HG03378 (cell line): ENCODE results near the gene KCNQ1.

Experiments used
- ATAC-seq: cut with Tn5 transposase; IDR thresholded peaks from one replicate; pipeline ENCODE4 v1.9.1; 2021; ENCODE audit warnings: mild to moderate bottlenecking, moderate library complexity; ENCODE audit not compliant: unreplicated experiment

KCNQ1 gene

DNA sequence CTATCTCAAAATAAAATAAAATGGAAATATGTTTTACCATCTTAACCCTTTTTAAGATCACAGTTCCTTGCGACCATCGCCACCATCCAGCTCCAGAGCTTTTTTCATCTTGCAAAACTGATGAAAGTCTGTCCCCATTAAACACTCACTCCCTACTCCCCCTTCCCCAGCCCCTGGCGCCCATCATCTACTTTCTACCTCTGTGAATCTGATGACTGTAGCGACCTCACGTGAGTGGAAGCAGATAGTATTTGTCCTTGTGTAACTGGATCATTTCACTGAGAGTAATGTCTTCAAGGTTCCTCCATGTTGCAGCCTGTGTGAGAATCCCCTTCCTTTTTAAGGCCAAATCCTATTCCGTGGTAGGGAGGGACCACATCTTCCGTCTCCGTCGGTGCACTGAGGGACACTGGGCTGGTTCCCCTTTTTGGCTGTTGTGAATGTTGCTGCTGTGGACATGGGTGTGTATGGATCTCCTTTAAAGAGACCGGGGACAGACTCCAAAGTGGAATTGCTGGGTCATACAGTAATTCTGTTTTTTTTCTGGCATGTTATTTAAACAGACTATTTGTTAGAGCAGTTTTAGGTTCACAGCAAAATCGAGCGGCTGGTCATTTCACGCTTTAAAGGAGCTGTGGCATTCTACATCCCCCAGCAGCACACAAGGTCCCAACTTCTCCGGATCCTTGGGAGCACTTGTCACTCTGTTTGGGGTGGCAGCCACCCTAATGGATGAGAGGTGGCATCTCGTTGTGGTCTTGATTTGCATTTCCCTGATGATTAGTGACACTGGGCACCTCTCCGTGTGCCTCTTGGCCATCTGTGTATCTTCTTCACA, 120.0 kb downstream of the KCNQ1 start:
- no peak for ATAC-seq

DNA sequence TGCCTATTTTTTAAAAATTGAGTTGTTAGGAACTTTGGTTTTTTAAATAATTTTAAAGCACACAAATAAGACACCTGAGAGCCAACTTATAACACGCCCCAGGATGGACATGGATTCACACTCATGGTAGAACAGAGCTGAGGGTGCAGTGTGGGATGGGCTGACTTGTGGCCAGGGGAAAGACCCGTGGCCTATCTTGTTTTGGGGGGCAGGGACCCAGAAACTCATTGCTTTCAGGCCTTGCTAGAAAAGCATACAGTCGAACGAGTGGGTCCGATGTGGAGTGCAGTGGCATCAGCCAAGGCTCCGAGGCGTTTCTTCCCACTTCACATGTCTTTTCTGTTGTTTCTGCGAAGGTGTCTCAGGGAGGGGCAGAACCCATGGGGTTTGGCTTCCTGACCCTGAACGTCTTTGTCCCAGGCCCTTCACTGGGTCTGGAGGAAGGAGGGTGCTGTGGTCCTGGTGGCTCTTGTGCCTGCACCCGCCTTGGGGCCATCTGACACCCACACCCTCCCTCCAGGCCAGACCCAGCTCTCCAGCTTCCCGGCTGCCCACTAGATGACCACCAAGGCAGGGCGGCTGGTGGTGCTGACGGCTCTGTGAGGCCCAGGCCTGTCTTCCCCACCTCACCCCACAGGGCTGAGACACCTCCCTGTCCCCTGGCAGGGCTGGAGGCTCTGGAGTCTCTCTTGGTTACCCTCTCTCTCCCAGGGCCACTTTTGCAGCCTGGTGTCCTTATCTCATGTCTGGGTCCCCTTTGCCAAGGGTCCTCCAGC, 120.8 kb downstream of the KCNQ1 start:
- no peak for ATAC-seq

DNA sequence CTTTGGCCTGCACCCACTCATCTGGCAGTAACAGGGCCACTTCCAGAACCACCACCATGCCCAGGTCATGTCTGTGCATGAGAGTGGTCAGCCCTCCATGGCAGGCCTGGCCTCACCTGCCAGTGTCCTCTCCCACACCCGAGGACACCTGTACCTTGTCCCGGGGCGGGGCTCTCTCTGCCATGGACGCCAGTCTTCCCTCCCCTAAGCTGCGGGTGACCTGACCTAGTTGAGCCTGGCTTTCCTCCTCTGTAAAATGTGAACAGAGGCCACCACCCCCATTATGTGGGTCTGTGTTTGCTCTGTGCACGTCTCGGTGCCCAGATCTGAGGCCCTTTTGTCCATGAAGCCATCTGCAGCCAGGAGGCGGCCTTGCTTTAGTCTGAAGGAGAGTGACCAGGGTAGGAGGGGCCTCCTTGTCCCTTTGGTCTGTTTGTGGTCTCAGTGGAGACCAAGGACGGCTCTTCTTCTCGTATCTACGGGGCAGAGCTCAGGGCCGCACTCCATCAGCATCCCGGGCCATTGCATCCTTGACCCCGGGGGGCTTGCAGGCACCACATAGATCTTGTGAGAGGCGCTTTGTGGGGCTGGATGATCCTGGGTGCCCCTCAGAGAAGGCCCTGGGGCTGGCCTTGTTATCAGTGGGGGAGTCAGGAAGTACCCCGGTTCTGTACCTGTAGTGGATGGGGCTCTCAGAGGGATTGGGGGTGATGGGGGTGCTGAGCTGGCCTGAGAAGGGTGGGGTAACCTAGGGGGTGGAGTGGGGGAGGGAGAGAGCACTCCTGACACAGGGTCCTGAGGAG, 121.6 kb downstream of the KCNQ1 start:
- no peak for ATAC-seq

DNA sequence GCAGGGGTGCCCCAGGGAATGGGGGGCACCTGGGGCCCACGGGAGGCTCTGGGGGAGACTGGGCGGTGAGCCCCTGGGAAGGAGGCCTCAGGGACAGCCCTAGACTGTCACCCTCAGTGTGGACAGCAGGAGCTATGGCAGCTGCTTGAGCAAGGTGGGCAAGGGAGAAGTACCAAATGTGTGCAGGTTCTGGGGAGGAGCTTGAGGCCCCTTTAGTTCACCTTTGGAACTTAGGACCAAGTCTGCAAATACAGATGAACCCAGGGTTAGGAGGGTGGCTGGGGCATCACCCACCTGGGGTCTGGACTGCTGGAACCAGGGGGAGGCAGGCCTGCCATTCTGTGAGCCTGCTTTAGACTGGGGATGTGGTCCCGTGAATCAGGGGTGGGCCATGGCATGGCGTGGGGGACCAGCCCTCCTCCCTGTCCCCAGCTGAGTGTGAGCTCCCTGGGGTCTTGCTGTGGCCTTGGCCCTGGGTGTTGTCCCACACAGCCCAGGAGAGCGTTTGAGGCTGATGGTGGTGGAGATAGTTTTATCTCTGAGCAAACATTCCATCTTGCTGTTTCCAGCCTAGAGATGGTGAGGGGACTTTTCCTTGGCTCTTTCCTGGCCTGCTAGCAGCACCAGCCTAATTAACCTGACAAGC, 122.3 kb downstream of the KCNQ1 start:
- no peak for ATAC-seq

DNA sequence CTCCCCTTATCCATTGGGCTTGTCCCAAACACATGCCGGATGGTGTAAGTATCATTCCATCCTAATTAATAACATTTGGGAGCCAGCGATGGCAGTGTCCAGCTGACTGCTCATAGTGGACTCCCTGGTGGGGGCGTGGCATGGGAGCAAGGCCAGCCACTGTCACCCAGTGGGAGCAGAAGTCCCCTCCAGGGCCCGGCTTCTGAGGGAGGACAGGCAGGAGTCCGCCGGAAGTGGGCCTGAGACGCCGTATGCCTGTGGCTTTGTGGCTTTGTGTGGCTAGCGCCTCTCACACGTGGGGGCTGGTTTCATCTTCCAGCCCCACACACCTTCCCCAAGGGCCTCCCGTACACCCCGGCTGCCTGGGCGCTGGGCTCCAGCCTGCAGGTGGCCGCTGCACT, 124.5 kb downstream of the KCNQ1 start:
- ATAC-seq, result no peak

DNA sequence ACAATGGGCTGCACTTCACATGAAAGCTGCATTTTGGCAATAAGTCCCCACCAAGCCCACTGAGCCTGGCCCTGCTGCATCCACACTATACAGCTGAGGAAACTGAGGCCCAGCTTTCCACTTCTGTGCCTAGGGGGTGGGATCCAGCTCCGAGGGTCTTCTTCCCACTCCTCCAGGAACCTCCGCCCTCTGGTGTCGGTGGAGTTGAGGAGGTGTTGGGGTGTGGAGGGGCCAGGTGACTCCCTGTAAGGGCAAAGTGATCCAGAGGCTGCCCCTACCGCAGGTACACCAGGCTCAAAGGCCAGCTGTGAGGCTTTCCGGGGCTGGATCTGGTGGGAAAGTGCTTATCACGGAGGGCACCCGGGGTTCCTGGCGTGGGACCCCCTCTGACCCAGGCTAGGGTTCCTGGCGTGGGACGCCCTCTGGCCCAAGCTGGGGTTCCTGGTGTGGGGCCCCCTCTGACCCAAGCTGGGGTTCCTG, 125.0 kb downstream of the KCNQ1 start:
- ATAC-seq, result no peak

DNA sequence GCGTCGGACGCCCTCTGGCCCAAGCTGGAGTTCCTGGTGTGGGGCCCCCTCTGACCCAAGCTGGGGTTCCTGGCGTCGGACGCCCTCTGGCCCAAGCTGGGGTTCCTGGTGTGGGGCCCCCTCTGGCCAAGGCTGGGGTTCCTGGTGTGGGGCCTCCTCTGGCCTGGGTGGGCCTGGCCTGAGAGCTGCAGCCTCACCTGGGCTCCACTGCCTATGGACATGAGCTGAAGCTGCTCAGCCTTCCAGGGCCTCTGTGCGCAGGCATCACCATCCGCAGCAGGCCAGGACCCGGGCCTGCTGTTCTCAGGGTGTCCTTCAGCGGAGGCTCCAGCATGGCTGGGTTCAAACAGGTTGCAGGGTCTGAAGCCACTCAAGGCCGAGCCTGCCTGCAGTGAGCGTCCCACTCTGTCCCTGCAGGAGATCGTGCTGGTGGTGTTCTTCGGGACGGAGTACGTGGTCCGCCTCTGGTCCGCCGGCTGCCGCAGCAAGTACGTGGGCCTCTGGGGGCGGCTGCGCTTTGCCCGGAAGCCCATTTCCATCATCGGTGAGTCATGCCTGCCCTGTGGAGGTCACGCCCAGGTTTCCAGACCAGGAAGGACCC, 125.5 kb downstream of the KCNQ1 start:
- no peak for ATAC-seq

DNA sequence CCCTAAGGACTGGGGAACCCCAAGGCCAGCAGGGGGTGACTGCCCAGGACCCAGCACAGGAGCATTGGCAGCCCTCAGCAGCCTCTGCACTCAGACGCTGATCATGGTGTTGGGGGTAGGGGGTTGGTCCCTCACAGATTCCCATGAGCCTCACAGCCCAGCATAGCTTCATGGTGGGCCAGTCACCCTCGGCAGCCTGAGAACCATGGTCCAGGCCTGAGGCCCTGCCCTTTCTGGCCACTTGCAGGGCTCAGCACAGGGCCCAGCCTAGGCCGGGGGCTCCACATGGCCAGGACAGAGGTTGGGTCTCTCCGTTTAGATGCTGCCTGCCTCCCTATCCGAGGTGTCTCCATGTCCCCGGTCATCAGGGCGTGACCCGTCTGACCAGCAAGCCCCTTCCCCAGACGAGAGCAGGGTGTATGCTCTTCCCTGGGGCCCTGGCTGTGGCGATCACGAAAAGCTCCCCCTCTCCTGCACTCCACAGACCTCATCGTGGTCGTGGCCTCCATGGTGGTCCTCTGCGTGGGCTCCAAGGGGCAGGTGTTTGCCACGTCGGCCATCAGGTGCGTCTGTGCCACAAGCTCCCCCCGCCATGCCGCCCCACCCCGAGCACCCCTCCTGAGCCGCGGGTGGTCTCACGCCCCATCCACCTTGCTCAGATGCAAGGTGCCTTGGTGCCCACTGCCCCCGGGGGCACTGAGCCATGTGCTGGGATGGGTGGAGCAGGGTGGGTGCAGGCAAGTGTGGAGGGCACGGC, 126.2 kb downstream of the KCNQ1 start:
- no peak for ATAC-seq

DNA sequence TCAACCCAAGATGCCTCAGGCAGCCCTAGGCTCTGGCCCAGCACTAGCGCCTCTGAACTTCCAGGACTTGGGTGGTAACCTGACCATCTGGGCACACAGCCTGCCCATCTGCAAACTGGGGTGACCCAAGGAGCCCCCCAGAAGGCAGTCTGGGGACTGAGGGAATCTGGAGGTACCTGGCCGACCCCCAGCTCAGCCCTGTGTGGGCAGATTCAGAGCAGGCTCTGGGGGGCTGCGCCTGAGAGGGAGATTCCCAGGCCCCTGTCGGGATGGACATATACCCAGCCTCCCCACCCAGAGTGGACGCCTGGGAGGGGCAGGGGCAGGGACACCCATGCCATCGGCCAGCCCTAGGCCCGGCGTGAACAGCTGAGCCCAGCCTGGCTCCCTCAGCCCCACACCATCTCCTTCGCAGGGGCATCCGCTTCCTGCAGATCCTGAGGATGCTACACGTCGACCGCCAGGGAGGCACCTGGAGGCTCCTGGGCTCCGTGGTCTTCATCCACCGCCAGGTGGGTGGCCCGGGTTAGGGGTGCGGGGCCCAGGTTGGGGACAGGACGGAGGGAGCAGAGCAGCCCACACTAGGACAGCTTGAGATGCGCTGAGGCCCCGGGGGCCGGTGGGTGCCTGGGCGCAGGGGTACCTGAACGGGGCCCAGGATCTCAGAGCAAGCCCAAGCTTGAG, 126.9 kb downstream of the KCNQ1 start:
- ATAC-seq, result no peak

DNA sequence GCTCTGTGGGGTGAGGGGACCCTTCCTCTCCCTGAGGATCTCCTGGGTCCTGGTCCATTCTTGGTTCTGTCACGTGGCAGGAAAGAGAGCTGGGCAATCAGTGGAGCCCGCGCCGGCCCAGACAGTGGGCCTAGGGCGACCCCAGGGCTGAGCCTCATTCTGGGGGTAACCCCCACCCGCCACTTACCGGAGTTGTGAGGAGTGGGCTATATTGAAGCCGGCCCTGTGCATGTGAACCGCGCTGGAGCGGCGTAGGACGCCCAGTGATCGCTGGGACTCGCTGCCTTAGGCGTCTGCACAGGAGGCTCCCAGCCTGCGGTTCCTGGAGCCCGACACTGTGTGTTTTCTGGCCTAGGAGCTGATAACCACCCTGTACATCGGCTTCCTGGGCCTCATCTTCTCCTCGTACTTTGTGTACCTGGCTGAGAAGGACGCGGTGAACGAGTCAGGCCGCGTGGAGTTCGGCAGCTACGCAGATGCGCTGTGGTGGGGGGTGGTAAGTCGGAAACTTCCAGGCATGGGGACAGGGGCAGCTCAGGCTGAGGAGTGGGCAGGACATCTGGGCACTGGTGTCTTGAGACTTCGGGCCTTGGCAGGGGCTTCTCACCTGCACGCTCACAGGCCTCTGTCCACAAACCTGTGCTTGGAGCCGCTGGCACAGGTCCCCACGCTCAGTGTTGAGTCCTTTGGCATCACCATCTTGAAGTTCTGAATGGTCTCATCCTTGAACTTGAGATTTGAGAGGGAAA, 127.9 kb downstream of the KCNQ1 start:
- no peak for ATAC-seq

DNA sequence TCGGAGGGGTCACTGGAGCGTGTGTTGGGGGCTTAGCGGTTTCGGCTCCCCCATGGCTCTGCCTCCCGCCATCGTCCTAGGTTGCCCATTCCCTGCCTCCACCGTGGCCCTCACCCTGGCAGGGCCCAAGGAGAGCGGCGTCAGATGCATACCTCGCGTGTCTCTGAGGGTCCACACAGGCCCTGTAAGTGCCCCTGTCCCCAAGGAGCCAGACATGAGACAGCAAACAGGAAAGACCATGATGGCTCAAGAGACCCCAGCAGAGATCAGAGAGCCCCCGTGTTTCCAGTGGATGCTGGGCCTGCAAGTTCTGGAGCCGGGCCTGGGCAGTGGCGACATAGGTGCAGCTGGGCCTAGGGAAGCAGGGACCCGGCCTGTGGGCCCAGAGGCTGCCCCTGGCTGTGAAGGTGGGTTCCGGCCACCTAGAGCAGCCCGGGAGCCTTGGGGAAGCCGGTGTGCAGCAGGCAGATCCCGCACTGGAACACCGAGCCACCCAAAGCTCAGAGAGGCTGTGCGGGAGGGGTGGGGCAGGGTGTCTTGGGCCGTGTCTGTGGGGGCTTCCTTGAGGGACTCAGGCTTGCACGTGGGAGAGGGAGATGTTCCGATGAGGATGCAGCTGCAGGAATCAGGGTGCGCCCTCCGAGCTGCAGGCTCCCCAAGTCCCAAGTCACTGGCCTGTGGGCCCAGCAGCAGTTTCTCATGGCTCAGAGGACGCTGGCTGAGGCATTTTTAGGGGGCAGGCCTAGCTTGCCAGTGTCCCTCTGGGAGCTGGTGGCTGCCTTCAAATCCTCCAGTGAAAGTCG, 128.6 kb downstream of the KCNQ1 start:
- no peak for ATAC-seq

DNA sequence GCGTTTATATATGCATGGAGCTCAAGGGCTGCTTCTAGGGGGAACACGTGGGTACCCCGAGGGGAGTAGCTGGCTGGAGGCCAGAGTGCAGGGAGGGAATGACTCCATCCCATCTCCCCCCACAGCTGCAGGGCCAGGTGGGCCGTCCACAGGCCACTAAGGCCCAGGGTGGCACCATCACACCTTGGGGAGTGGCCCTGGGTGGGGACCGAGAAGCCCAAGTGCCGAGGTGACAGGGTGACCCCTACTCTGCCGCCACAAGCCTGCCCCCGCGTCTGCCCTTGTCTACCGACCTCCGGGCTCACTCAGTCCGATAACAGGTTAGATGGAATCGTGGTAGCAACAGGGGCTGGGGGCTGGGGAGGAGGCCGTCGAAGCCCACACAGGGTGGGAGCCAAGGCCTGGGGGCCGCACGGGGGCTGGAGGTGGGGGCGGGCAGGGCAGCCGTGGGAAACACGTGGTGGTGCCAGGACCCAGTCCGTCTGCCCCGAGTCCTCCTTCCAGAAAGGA, 129.3 kb downstream of the KCNQ1 start:
- no peak for ATAC-seq

DNA sequence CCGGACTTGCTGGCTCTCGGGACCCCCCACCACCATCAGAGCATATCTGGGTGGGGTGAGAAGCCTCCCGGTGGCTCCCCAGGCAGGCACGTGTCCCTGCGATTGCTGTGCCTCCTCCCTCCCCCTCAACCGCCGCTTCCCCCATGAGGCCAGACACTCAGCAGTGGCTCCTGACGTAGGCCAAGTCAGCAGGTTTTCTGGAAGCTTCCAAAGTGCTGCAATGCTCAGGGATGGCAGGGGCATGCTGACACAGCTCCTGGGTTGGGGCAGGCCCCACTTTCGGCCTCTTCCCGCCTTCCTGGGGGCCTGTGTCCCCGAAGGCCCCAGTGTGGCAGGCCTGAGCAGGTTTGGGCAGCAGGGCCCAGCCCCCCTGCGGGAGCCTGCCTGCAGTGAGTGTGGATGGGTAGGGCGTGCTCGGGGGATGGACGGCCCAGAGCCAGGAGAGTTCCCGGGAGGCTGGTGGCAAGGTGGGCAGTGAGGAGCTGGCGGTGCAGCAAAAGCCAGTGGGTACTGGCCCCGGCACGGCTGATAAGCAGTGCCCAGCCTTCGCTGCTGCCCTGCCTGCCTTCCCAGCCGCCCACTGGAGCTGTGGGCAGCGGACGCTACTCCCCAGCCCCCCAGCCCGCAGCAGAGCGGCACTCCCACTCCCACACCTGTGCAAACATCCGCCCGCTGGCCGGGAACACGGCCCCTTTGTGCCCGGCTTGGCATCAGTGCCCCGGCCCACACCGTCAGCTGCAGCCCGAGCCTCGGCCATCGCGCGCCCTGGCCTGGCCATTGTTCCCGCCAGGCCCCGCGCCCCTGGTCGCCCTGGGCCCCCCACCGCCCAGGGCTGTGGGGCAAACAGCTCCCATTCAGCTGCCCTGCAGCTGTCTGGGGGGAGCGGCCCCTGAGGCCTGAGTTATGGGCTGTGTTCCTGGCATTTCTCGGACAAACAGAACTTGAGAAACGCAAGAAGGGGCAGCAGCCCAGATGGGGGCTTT, 130.0 kb downstream of the KCNQ1 start:
- ATAC-seq, result no peak

DNA sequence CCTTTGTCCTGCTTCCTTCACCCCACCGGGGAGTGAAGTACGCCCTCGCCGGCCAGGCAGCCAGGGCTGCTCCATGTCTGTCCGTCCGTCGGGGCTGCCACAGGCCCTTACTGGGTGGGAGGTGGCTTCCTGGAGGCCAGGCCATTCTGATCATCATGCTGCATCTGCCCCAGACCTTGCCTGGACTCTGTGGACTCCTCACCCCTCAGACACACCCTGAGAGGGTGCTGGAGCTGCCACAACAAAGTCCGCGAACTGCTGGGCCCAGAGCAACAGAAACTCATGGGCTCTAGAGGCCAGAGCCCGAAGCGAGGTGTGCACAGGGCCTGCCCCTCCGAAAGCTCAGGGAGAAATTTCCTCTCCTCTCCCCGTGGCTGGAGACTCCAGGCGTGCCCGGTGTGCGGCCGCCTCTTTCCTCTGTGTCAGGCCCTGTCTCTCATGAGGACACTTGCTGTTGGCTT, 130.8 kb downstream of the KCNQ1 start:
- ATAC-seq, result no peak

DNA sequence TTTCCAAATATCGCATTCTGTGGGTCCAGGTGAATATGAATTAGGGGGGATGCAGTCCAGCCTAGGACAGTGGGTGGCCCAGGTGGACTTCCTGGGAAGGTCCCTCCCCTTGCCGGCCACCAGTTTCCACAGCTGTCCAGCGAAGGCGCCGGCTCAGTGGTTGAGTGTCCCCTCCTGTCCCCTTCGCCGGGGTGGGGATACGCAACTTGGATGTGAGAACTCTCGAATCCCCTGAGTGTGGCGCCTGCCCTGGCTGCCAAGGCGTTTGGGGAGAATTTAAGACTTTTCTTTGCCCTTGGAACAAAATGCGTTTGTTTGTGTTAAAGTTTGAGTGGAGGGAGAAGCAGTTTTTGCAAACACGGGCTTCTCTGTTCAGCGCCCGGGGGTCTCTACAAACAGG, 131.3 kb downstream of the KCNQ1 start:
- ATAC-seq, result no peak

DNA sequence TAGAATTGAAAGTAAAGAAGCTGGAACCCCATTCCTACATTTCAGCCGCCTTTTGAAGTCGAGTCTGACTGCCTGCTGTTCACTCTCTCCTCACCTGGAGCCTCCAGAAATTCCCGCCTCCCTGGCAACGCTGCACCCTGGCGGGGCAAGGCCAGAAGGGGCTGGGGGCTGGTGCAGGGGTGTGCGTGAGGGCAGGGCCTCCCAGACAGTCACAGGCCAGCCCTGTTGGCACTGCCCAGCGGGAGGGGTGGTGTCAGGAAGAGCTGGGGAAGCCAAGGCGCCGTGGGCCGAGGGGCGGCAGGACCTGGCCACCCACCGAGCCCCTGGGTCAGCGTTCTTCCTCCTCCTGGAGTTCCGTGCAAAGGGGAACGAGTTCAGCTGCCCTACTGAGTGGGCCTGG, 131.7 kb downstream of the KCNQ1 start:
- no peak for ATAC-seq
